NCI-H82 treated with DMSO at 0.1 percent for 48 hours (cell line): ENCODE measurements around the gene PLIN5.
"Not testable (repeated sequence)": the region's sequence is repeated elsewhere in the genome, so short reads cannot be mapped to it uniquely, and the experiment has no call there.

Source experiments
- DNase-seq: peaks from one replicate; lab custom pipeline; 2025; ENCODE audit not compliant: unreplicated experiment; lab: John Stamatoyannopoulos, UW

Gene PLIN5

DNA sequence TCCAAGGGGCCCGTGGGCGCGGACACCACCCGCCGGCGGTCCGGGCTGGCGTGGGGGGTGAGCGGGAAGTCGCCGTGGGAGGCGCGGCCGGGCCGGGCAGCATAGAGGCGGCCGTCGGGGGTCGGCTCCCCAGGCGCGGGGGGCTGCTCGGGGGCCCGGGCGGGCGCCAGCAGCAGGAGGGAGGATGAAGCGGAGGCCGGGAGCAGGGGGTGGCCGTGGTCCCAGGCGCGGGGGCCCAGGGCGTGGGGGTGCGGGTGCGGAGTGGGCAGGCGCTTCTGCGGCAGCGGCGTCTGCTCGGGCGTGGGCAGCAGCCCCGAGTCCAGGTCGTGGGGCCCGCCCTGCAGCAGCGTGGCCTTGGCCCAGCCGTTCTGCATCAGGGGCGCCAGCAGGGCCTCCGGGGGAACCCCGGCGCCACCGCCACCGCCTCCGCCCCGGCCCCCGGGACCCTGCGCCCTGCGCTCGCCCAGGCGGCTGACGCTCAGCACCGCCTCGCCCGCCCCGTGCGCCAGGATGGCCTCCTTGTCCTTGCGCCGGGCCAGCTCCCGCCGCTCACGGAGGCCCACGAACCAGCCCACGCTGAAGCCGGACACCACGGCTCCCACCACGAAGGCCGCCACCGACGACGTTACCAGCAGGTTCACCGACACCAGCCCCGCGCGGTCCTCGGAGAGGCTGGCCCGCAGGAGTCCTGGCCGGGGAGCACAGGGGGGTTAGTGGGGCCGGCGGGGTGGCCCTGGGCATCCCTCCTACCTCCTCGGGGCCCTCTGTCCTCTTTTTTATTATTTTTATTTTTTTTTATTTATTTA lies 9.0 kb upstream of the PLIN5 start:
- DNase-seq, result no peak

DNA sequence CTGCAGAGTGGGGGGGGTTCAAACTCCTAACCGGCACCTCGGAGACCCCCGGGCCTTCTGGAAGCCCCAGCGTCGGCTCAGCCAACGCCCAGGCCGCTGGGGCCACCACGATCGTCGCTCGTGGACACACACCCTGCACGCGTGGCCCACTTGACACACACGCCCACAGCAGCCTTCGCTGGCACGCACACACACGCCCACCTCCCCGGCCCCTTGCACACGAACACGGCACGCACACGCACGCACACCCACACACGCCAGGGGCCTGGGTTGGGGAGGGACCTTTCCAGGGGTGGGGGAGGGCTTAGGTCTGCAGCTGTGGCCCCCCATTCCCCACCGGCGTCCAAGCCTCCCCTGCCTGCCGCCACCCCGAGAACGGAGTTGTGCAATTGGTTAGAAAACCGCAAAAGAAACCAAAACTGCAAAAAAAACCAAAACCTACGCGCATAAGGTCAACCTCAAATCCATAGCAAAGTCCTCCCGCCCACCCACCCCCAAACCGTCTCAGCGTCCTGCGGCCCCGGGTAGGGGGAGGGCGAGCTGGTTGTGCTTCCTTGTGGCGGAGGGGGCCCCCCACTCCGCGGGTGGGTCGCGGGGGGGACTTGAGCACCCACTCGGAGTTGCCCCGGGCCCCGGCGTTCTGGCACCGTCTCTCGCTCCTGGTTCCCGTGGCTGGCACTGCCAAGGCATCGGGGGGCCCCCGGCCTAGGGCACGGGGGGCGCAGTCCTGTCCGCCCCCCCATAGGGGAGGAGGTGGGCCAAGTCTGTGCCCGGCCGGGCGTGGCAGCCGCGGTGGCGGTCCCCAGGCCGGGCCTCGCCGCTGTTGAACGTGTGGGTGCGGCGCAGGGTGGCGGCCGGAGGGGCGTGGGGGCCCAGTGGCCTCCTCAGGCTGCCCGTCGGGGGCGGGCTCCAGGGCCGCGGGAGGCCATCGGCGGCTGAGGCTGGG lies 8.1 kb upstream of the PLIN5 start:
- DNase-seq, result no peak

DNA sequence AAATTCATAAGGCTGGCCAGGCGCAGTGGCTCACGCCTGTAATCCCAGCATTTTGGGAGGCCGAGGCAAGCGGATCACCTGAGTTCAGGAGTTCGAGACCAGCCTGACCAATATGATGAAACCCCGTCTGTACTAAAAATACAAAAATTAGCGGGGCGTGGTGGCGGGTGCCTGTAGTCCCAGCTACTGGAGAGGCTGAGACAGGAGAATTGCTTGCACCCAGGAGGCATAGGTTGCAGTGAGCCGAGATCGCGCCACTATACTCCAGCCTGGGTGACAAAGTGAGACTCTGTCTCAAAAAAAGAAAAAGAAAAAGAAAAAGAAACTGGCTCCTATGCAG lies 6.8 kb upstream of the PLIN5 start:
- not testable (repeated sequence) for DNase-seq

DNA sequence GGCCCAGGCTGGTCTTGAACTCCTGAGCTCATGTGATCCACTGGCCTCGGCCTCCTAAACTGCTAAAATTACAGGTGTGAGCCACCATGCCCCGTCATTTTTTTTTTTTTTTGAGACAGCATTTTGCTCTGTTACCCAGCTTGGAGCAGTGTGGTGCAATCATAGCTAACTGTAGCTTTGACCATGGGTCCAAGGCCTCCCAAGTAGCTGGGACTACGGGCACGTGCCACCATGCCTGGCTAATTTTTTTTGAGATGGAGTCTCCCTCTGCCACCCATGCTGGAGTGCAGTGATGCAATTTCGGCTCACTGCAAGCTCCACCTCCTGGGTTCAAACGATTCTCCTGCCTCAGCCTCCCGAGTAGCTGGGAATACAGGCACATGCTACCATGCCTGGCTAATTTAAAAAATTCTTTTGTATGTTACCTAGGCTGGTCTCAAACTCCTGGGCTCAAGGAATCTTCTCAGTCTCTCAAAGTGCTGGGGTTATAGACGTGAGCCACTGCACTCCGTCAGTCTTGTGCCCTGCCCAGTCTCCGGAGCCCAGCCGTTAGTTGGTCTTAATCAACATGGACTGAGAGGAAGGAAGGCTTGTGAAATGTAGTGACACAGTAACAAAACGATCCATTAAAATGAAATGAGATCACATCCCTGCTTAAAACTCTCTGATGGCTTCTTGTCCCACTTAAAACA lies 6.2 kb upstream of the PLIN5 start:
- DNase-seq, result no peak

DNA sequence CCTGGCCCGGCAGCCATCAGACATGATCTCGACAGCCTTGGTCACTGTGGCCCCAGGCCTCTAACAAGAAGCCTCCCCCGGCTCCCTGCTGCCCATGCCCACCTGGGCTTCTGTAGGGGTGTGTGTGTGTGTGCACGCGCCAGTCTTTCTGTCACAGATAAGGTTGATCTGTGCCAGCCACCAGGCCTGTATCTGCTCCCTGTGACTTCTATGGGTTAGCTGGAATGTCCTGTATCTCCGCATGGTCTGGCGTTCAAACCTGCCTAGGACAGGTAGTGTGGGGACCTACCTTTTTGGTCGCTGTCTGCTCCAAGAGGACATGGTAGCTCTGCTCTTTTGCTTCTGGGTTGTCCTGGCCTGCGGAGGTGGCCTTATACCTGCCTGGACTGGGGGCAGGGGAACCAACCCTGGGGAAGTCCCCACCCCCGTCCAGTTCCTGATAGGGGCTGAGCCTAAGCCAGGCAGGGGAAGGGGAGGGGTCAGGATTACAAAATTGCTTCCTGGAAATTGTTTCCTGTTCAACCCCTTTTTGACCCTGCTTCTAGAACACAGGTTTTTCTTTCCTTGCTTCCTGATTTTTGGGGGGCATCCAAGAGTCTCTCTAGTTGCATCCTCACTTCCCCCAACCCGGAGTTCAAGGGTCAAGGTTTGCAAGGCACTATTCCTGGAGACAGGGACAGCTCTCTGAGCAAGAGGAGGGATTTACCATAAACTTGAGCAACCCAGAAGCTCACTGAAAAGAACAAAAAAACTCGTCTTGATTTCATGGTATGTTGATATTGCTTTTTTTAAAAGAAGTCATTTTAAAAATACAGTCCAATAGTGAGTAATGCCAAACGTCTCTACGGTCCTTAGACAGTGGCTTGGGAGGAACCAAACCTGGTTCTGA lies 4.9 kb upstream of the PLIN5 start, which contains the start of gene LRG1:
TSS of gene LRG1 (minus strand) at position 344 of the 889 bp plus-strand sequence. CDS start at position 321, 23 bp downstream.
- DNase-seq, result no peak

DNA sequence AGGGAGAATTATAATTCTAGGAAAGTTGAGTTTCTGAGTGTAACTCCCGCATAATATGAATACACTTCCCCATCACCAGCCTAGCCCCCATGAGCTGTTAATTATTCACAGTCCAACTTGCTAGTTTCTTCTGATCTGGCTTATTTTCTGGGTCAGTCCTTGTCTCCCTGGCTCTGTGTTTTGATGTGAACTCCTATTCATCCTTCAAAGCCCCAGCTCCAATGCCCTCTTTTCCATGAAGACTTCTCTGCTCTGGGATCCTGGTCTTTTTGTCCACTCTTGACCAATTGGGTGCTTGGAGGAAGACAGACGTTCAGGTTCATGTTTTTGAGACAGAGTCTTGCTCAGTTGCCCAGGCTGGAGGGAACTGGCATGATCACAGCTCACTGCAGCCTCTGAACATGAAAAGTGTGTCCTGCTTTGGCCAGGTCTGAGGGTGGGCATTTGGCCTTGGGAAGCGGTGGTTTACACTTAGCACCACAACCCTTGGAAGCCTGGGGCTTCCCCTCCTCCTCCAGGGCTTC lies 4.2 kb upstream of the PLIN5 start:
- no peak for DNase-seq

DNA sequence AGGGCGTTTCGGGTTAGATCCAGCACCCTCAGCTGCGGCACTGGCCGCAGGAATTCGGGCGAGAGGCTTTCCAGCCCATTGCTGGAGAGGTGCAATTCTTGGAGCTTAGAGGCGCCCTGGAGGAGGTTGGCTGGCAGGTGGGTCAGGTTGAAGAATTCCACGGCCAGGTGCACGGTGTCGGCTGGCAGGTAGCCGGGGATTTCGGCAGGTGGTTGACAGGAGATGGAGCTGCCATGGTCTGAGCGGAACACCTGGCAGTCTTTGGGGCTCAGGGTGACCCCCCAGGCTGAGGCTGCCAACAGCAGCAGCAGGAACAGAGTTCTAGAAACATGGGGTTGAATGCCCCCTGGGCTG lies 3.6 kb upstream of the PLIN5 start:
- DNase-seq, result no peak

DNA sequence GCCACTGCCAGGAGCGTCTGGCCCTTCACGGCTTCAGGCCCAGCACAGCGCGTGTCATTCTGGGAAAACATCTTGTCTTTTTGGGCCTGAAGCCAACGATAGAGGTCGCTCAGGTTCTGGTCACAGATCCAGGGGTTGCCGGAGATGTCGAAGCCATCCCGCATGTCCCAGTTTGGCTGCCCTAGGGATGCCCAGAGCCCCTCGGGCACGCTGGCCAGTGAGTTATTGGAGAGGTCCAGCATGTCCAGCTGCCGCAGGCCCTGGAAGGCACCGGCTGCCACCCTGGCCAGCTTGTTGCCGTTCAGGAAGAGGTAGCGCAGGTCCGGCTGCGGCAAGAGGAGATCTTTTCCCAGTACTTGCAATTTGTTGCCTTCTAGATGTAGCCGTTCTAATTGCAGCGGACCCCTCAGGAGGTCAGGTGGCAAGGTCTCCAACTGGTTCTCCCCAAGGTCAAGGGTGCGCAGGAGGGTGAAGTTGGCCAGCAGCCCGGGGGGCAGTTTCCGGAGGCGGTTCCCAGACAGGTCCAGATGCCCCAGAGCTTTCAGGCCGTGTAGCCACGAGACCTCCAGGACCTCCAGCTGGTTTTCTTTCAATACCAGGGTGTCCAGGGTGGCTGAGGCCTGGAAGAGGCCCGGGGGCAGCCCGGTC lies 3.1 kb upstream of the PLIN5 start:
- DNase-seq, result no peak

DNA sequence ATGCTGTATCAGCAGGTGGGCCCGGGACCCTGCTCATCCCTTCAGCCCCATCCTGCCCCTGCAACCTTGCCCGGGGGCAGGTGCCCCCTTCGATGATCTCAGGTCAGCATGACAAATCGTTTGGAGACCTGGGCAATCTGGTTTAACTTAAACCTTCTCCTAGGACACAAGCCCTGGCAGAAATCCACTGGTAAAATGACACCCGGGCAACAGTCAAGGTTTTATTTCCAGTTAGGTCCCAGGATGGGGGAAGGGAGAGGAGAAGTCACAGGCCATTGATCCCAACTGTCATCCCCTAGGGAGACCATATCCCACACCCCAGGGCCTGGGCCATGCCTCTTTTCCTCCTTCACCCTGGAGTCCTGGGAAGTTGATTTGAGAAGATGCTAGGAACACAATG lies 1.8 kb upstream of the PLIN5 start:
- no peak for DNase-seq

DNA sequence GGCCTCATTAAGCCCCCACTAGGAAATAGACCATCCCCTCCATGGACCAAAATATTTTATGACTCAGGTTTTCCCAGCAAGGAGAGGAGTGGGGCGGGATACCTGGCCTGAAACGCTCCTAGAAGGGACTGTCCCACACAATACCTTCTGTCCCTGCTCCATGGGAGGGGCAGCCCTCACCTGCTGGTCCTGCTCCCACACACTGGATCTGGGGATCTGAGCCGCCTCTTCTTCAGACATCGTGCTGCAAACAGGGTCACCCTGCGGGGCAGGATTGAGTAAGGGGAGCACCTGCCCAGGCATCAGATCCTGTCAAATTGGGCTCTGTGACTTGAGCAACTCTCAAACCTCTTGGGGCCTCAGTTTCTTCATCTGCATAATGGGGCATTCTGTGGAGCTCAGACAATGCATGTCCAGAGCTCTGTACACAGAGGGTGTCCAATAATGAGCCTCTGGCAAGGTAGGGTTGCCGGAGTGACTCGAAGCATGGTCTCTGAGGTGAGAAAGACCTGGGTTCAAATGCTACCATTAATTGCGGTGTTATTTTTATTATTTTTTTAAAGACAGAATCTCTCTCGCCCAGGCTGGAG lies 1.1 kb downstream of the PLIN5 start:
- no peak for DNase-seq

DNA sequence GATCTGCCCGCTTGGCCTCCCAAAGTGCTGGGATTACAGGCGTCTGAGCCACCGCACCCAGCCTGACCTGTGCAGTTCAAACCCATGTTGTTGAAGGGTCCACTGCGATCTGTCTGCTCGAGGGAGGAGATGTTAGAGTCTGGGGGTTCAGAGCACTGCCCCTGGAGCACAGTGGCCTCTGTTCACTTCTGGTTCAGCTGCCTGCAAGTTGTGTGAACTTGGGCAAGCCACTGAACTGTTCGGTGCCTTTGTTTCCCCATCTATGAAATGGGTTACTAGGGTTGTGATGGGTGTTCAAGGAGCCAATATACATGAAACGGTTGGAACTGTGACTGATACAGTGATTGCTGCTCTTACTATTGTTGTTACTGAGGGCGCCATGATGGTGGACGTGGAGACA lies 1.7 kb downstream of the PLIN5 start:
- DNase-seq, result no peak

DNA sequence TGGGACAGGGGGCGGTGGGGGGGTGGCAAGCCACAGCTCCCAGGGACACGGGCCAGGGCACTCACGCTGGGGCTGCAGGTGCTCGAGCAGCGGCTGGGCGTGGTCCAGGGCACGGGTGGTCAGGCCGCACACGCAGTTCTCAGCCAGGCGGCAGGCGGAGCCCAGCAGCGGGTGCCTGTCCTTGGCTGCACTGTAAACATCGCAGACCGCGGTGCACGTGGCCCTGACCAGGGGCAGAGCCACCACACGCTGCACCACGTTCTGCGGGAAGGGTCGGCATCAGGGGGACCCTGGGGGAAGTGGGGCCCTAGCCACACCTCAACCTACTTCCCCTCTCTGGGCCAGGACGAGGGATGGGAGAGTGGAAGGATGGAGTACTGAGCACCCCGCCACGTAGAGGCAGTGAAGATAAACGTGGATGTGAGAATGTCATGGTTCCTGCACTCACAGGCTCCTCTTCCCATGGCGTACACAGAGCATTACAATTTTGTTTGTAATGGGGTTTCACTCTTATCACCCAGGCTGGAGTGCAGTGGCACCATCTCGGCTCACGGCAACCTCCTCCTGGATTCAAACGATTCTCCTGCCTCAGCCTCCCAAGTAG lies 3.4 kb downstream of the PLIN5 start:
- no peak for DNase-seq

DNA sequence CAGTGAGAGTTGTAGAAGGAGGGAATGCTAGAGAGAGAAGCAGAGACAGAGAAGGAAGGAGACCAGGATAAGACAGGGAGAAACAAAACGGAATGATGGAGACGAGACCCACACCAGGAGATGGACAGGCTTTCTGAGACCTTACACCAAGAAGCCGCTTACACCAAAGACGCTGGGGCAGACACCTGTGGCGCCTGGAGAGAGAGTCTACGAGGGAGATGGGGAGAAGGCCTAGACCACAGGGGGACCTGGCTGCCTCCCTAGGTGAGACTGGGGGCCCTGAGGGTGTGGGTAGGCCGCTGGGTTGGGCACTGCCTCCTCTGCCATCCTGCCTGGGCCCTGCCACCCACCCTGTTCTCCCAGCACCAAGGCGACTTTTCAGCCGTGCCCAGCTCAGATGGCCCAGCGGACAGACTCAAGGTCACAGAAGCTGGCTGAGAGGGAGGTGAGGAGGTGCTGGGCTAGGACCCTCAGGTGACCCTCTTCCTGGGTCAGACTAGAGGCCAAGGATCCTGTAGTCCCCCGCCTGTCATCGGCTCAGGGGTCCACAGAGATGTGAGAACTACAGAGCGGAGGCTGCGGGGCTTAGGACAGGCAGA lies 5.0 kb downstream of the PLIN5 start:
- DNase-seq, result no peak

DNA sequence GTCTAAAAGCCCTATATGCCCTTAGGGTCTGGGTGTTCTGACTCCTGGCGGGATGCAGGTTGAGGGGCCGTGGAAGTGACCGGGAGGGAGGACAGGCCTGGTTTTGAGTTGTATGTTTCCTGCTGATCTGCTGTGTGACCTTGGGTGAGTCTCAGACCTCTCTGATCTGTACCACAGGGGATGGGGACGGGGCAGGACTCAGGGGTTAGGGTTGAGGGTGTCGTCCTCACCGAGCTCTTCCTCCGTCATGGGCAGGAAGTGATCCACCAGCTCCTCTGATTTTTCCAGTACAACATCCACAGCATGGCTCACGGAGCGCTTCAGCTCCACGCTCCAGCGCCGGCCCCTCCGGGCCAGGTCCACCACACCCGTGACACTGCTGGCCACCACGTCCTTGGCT lies 6.2 kb downstream of the PLIN5 start:
- DNase-seq, result no peak

DNA sequence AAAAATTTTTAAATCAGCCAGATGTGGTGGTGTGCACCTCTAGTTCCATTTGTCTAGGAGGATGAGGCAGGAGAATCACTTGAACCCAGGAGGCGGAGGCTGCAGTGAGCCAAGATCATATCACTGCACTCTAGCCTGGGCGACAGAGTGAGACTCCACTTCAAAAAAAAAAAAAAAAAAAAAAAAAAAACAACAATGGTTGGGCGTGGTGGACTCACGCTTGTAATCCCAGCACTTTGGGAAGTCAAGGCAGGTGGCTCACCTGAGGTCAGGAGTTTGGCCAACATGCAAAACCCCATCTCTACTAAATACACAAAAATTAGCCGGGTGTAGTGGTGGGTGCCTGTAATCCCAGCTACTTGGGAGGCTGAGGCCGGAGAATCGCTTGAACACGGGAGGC lies 7.6 kb downstream of the PLIN5 start:
- DNase-seq, result not testable (repeated sequence)

DNA sequence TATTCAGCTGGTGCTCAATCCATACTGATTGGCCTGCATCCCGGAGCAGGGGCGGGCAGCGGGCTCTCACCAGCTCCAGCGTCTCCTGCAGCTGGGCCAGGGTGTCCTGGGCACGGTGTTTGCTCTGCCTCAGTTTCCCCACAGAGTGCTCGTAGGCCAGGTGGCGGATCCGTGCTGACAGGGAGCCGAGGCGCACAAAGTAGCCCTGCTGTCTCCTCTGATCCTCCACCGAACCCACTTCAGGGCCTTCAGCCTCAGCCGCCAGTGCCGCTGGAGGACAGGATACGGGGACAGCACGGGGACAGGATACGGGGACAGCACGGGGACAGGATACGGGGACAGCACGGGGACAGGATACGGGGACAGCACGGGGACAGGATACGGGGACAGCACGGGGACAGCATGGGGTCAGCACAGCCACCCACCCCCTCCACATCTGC lies 9.4 kb downstream of the PLIN5 start:
- DNase-seq, result no peak

DNA sequence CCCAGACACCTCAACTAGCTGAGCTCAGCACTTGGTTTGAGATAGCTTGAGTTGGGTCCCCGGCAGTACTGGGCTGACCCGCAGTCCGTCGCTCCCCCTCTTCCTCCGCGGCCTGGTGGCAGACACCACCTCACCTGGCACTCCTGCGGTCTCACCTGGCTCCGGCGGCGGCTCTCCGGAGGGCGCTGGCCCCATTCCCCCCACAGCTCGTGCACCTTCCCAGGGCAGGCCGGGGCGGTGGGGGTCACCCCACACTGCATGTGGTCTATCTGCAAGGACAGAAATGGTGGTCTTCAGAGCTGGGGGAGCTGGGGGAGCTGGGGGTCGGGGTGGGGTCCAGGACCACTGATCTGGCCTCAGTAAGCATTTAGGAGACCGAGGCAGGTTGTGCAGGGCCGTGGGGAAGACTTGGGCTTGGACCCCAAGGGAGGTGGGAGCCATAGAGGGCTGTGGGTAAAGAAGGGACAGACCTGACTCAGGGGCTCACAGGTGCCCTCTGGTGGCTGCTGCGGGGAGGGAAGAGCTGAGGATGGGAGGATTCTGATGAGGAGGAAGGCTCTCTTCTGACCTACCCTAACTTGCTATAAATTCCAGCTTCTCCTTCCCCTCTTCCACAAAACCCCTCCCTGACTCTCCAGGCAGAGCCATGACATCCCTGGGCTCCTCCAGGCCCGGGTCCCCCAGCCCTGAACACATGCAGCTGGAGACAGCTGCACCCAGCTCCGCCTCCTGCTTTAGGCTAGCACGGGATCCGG lies 10.0 kb downstream of the PLIN5 start:
- no peak for DNase-seq
